CD4-positive, CD25-positive, alpha-beta regulatory T cell (primary cell): ENCODE measurements around the gene BCL2. TPM values are rescaled to one million over a fixed set of nuclear protein-coding genes. Genes with fewer than 3 reads are reported as not detected.
A peak's percentile ranks its signal among the peaks of the same experiment; 100 is the strongest.

ENCODE experiments used
- ATAC-seq, 2 donors: fragments of 150-1000 bp; cut with Tn5 transposase; one replicate each; pipeline ENCODE4 v1.10.0; 2021; ENCODE audit warnings: low read depth in 2 of 2, moderate number of reproducible peaks in 2 of 2, moderate library complexity in 1 of 2
- DNase-seq, 3 donors: peaks; one replicate each; pipeline versions ENCODE4 v3.0.0 to v3.0.0-alpha.2; 2012 to 2022; ENCODE audit warnings: mixed read lengths in 1 of 3
- H3K27ac ChIP-seq: one replicate; pipeline ENCODE4 v1.7.0; 2013; ENCODE audit warnings: mild to moderate bottlenecking, low read length; ENCODE audit not compliant: insufficient read depth, poor library complexity, severe bottlenecking
- H3K27me3 ChIP-seq: one replicate; pipeline ENCODE4 v1.7.0; 2013; ENCODE audit warnings: low read length; ENCODE audit not compliant: control insufficient read depth, insufficient read depth
- H3K36me3 ChIP-seq: one replicate; pipeline ENCODE4 v1.7.0; 2013; ENCODE audit warnings: mild to moderate bottlenecking, low read length, moderate library complexity; ENCODE audit not compliant: control insufficient read depth, insufficient read depth
- H3K4me1 ChIP-seq: 2 replicates; pipeline ENCODE4 v1.7.0; 2013; ENCODE audit warnings: mild to moderate bottlenecking, low read length; ENCODE audit not compliant: insufficient read depth, control insufficient read depth, poor library complexity, severe bottlenecking
- H3K4me3 ChIP-seq: one replicate; pipeline ENCODE4 v1.7.0; 2013; ENCODE audit warnings: low read depth, mild to moderate bottlenecking, low read length, moderate library complexity
- H3K9me3 ChIP-seq, 2 experiments: 1 replicate in 1 of 2; 2 replicates in 1 of 2; pipeline ENCODE4 v1.7.0; 2013; ENCODE audit warnings: low read length in 2 of 2, mild to moderate bottlenecking in 1 of 2, moderate library complexity in 1 of 2; ENCODE audit not compliant: control insufficient read depth in 2 of 2
- H3K27ac Mint-ChIP-seq, 3 donors: one replicate each; pipeline ENCODE4 v1.8.0; 2020 to 2022; ENCODE audit warnings: mild to moderate bottlenecking in 3 of 3, mixed read lengths in 3 of 3, moderate library complexity in 2 of 3
- H3K27me3 Mint-ChIP-seq: one replicate; pipeline ENCODE4 v1.8.0; 2022; ENCODE audit warnings: mild to moderate bottlenecking, mixed read lengths
- H3K36me3 Mint-ChIP-seq: one replicate; pipeline ENCODE4 v1.8.0; 2020; ENCODE audit warnings: mixed read lengths
- H3K4me1 Mint-ChIP-seq, 4 donors: one replicate each; pipeline ENCODE4 v1.8.0; 2020 to 2022; ENCODE audit warnings: mixed read lengths in 4 of 4, mild to moderate bottlenecking in 1 of 4
- H3K4me3 Mint-ChIP-seq, 4 donors: one replicate each; pipeline ENCODE4 v1.8.0; 2020 to 2022; ENCODE audit warnings: mild to moderate bottlenecking in 4 of 4, mixed read lengths in 4 of 4, moderate library complexity in 3 of 4
- H3K9me3 Mint-ChIP-seq, 7 donors: one replicate each; pipeline ENCODE4 v1.8.0; 2020 to 2022; ENCODE audit warnings: mixed read lengths in 7 of 7, mild to moderate bottlenecking in 3 of 7, moderate library complexity in 2 of 7
- polyA plus RNA-seq, 4 donors: library from polyadenylated mRNA; unstranded; fragments of 300-500 nt; fragmentation: Illumina TruSeq; gene quantifications; one replicate each; pipeline ENCODE4 v1.2.3, GENCODE V29; 2021
- total RNA-seq: library from RNA; stranded (reverse); gene quantifications from one replicate; pipeline ENCODE4 v1.2.3, GENCODE V29; 2022

BCL2 gene
- total and polyA plus RNA-seq, 5 donors from 2014 or later = 19.1 to 125 (median 31.1) TPM

- peaks cover 19% of the 10 kb centered on the region for H3K27me3 Mint-ChIP-seq
- no peaks in the 10 kb centered on the region for H3K9me3 Mint-ChIP-seq
- Histone ChIP-seq H3K4me1 (no peaks in the 10 kb centered on the region), H3K27ac (no peak overlapping the region), H3K36me3 (no peaks in the 10 kb centered on the region), H3K9me3 (no peaks in the 10 kb centered on the region), H3K4me3 (no peak overlapping the region), H3K27me3 (no peaks in the 10 kb centered on the region)
- H3K4me1 Mint-ChIP-seq = no peaks in the 10 kb centered on the region
- ATAC-seq (no peak), DNase-seq (no peak)
- no peak overlapping the region for H3K27ac Mint-ChIP-seq
- no peak overlapping the region for H3K4me3 Mint-ChIP-seq
- no peaks in the 10 kb centered on the region for H3K36me3 Mint-ChIP-seq
Observed at GRCh38 chr18:63088262-63088661, 231.3 kb downstream of the BCL2 start.

DNA sequence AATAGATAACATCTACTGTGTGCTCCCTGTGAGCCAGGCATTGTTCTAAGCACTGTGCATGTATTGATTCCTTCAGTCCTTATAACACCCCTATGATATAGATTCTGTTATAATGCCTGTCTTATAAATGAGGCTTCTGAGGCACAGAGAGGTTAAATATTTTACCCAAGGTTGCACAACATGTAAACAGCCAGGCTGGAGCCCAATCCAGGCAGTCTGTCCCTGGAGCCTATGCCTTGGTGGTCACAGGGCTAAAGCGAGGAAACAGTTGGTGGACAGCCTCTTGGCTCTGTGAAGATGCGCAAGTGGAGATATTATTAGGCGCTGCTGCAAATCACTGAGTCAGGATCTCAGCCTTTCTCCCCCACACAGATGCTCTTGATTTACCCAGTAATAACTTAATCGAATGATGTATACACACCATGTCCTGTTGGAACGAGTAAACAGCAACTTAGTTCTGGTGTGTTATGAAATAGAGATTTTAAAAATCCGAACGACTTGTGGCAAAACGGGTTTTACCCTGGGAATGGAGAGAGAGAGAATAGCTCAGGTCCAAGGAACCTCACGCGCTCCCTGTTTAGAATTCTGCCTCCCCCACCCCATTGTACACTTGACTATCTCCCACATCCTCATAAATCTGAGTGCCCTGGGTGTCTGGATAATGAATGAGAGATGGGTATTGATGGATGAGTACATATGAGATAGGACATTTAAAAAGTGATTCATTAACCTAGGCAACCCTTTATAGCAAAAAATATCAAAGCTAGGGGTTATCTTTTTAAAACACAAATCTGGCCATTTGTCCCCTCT, 231.9 kb downstream of the BCL2 start:
- no peak for DNase-seq
- peaks cover 24% of the 10 kb centered on the region for H3K27me3 Mint-ChIP-seq
- H3K27ac Mint-ChIP-seq = no peak overlapping the region
- H3K4me3 ChIP-seq = no peak overlapping the region
- no peaks in the 10 kb centered on the region for H3K36me3 Mint-ChIP-seq
- no peak overlapping the region for H3K27ac ChIP-seq
- no peaks in the 10 kb centered on the region for H3K4me1 Mint-ChIP-seq
- no peaks in the 10 kb centered on the region for H3K4me1 ChIP-seq
- no peaks in the 10 kb centered on the region for H3K9me3 ChIP-seq
- H3K27me3 ChIP-seq = no peaks in the 10 kb centered on the region
- no peaks in the 10 kb centered on the region for H3K36me3 ChIP-seq
- no peak for ATAC-seq
- no peak overlapping the region for H3K4me3 Mint-ChIP-seq
- H3K9me3 Mint-ChIP-seq = no peaks in the 10 kb centered on the region

DNA sequence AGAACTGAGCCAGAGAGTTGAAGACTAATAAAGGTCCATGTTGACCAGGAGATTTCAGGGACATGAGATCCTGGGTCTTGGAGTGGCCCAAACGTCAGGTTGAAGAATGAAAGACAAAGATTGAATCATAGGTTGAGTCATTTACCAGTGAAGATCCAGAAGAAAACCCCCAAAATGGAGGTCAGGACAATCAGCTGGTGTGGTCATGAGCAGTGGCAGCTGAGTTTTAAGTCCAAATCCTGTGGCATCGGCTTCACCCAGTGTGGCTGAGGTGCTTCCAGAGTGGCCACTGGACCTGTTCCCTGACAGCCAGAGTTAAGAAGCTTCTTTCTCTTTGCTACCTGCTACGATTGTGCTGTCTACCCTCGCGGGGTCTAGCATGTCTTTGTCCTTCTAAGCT, 234.0 kb downstream of the BCL2 start:
- no peak for ATAC-seq
- Mint-ChIP-seq H3K36me3 (no peaks in the 10 kb centered on the region), H3K27me3 (peaks cover 31% of the 10 kb centered on the region), H3K4me1 (no peaks in the 10 kb centered on the region), H3K9me3 (no peaks in the 10 kb centered on the region), H3K27ac (peak overlapping the region in 1 of 3 donors; percentile 8), H3K4me3 (no peak overlapping the region)
- Histone ChIP-seq H3K4me3 (no peak overlapping the region), H3K9me3 (no peaks in the 10 kb centered on the region), H3K36me3 (no peaks in the 10 kb centered on the region), H3K27ac (no peak overlapping the region), H3K27me3 (no peaks in the 10 kb centered on the region), H3K4me1 (no peaks in the 10 kb centered on the region)
- no peak for DNase-seq

- H3K36me3 ChIP-seq = no peaks in the 10 kb centered on the region
- Mint-ChIP-seq H3K4me3 (no peak overlapping the region), H3K4me1 (peaks cover 0 to 5% (median 0%) of the 10 kb centered on the region in 4 donors), H3K27me3 (peaks cover 21% of the 10 kb centered on the region), H3K36me3 (peaks cover 4% of the 10 kb centered on the region), H3K27ac (no peak overlapping the region), H3K9me3 (peaks cover 0 to 7% (median 5%) of the 10 kb centered on the region in 7 donors)
- no peak overlapping the region for H3K4me3 ChIP-seq
- no peaks in the 10 kb centered on the region for H3K4me1 ChIP-seq
- ATAC-seq = no peak
- no peak overlapping the region for H3K27ac ChIP-seq
- DNase-seq = no peak
- H3K9me3 ChIP-seq = peaks cover 9 to 11% of the 10 kb centered on the region in 2 experiments
- H3K27me3 ChIP-seq = peaks cover 7% of the 10 kb centered on the region
Observed at GRCh38 chr18:63084219-63084618, 235.3 kb downstream of the BCL2 start.

- no peak overlapping the region for H3K4me3 ChIP-seq
- DNase-seq (no peak), ATAC-seq (no peak)
- H3K9me3 Mint-ChIP-seq = peaks cover 0 to 7% (median 5%) of the 10 kb centered on the region in 7 donors
- H3K27ac ChIP-seq = no peak overlapping the region
- H3K4me1 ChIP-seq = no peaks in the 10 kb centered on the region
- H3K36me3 Mint-ChIP-seq = peaks cover 4% of the 10 kb centered on the region
- H3K4me3 Mint-ChIP-seq = no peak overlapping the region
- H3K27me3 ChIP-seq = peaks cover 10% of the 10 kb centered on the region
- peaks cover 9 to 11% of the 10 kb centered on the region in 2 experiments for H3K9me3 ChIP-seq
- H3K4me1 Mint-ChIP-seq = peaks cover 0 to 5% (median 0%) of the 10 kb centered on the region in 4 donors
- peaks cover 27% of the 10 kb centered on the region for H3K27me3 Mint-ChIP-seq
- no peaks in the 10 kb centered on the region for H3K36me3 ChIP-seq
- H3K27ac Mint-ChIP-seq = no peak overlapping the region
Observed at GRCh38 chr18:63083555-63083954, 236.0 kb downstream of the BCL2 start.

DNA sequence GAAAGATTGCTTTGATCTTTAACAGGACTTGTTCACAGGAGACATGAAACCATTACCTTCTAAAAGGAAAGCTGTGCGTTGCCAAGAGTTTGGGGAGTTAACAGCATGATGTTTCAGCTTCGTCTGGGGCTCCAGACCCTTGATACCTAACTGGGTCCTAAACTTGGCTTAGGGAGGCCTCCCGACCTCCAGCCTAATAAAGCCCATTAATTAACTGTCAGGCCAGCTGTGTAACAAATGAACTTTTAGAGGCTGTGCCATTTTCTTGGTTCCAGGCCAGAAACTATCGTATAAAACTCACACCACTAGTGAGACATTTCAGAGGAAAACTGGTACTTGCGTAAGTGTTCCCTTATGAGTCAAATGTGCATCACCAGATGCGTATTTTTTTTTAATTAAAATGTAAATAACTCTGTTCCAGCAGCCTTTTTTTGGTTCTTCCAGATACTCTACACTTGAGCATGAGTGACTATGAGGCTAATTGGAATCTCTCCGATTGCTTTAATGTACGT, 236.5 kb downstream of the BCL2 start:
- Histone ChIP-seq H3K27me3 (peaks cover 15% of the 10 kb centered on the region), H3K27ac (no peak overlapping the region), H3K4me1 (no peaks in the 10 kb centered on the region), H3K36me3 (no peaks in the 10 kb centered on the region), H3K9me3 (peaks cover 9 to 11% of the 10 kb centered on the region in 2 experiments), H3K4me3 (no peak overlapping the region)
- H3K36me3 Mint-ChIP-seq = peaks cover 4% of the 10 kb centered on the region
- ATAC-seq (no peak), DNase-seq (no peak)
- no peak overlapping the region for H3K27ac Mint-ChIP-seq
- peaks cover 32% of the 10 kb centered on the region for H3K27me3 Mint-ChIP-seq
- peaks cover 0 to 5% (median 0%) of the 10 kb centered on the region in 4 donors for H3K4me1 Mint-ChIP-seq
- peaks cover 0 to 7% (median 5%) of the 10 kb centered on the region in 7 donors for H3K9me3 Mint-ChIP-seq
- H3K4me3 Mint-ChIP-seq = no peak overlapping the region

DNA sequence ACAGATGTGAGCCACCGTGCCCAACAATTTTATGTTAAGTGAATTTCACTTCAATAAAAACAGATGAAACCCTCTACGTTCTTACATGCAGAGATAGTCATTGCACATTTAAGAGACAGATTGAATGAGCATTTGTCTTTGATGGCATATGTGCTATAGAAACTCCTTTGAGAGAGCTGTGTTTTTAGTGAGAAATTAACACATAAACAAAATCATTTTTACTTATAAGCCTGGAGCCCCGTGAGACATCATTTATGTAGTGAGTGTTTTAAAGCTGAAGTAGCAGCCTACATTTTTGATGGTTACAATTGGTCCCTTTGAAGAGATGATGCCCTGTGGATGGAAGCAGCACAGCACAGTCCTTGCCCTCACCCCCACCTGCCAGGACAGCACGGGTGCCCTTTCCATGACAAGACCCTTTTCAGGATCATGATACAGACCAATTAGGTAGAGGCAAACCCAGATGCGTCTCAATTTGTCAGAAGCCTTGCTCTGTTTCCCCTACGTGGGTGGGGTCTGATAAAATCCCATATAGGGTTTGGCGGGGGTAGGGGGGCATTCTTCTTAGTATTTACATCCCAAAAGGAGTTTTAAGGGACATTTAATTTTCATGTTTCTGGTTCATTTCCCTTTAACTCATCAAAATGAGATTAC, 237.1 kb downstream of the BCL2 start:
- Histone ChIP-seq H3K36me3 (no peaks in the 10 kb centered on the region), H3K27me3 (peaks cover 16% of the 10 kb centered on the region), H3K9me3 (peaks cover 9 to 11% of the 10 kb centered on the region in 2 experiments), H3K27ac (no peak overlapping the region), H3K4me1 (no peaks in the 10 kb centered on the region), H3K4me3 (no peak overlapping the region)
- ATAC-seq = no peak
- H3K36me3 Mint-ChIP-seq = peaks cover 4% of the 10 kb centered on the region
- H3K4me3 Mint-ChIP-seq = no peak overlapping the region
- peaks cover 0 to 5% (median 0%) of the 10 kb centered on the region in 4 donors for H3K4me1 Mint-ChIP-seq
- H3K27ac Mint-ChIP-seq = no peak overlapping the region
- no peak for DNase-seq
- peaks cover 0 to 7% (median 5%) of the 10 kb centered on the region in 7 donors for H3K9me3 Mint-ChIP-seq
- H3K27me3 Mint-ChIP-seq = peaks cover 38% of the 10 kb centered on the region
